Upper lobe of left lung (tissue), 6 donors: ENCODE results near the gene ASZ1. TPM values are rescaled to one million over a fixed set of nuclear protein-coding genes. Genes with fewer than 3 reads are reported as not detected.

Source experiments
- ATAC-seq, 2 donors: fragments of 200-7000 bp; cut with Tn5 transposase; one replicate each; pipeline ENCODE4 v1.9.1; 2022; ENCODE audit warnings: mild to moderate bottlenecking in 2 of 2, moderate library complexity in 2 of 2; ENCODE audit not compliant: low FRiP score in 2 of 2
- DNase-seq, 2 donors: peaks; one replicate each; pipeline ENCODE4 v3.0.0-alpha.2; 2019 to 2020
- H3K27ac ChIP-seq, 4 donors: fragments of 200-600 bp; sonication (generic); one replicate each; pipeline ENCODE4 v1.5.1; 2016 to 2019
- H3K27me3 ChIP-seq, 4 donors: fragments of 200-600 bp; sonication (generic); one replicate each; pipeline ENCODE4 v1.5.1; 2017 to 2019
- H3K36me3 ChIP-seq, 4 donors: fragments of 200-600 bp; sonication (generic); one replicate each; pipeline ENCODE4 v1.5.1; 2016 to 2019
- H3K4me1 ChIP-seq, 4 donors: fragments of 200-600 bp; sonication (generic); one replicate each; pipeline ENCODE4 v1.5.1; 2018 to 2019
- H3K4me3 ChIP-seq, 4 donors: fragments of 200-600 bp; sonication (generic); one replicate each; pipeline ENCODE4 v1.5.1; 2017 to 2019; ENCODE audit warnings: mild to moderate bottlenecking in 2 of 4, moderate library complexity in 1 of 4
- H3K9me3 ChIP-seq, 4 donors: fragments of 200-600 bp; sonication (generic); one replicate each; pipeline ENCODE4 v1.5.1; 2018 to 2019
- EP300 ChIP-seq, 4 donors: sonication (generic); formaldehyde crosslinking; IDR thresholded peaks; one replicate each; pipeline ENCODE4 v1.5.1; 2017; ENCODE audit warnings: antibody characterized with exemption in 4 of 4, control low read depth in 2 of 4
- POLR2A ChIP-seq, 4 donors: fragments of 450-650 bp; IDR thresholded peaks; one replicate each; pipeline ENCODE4 v1.5.1; 2016 to 2017; ENCODE audit warnings: antibody characterized with exemption in 4 of 4, mild to moderate bottlenecking in 2 of 4
- POLR2AphosphoS5 ChIP-seq, 2 donors: sonication (generic); formaldehyde crosslinking; IDR thresholded peaks; one replicate each; pipeline ENCODE4 v1.5.1; 2017; ENCODE audit warnings: antibody characterized with exemption in 2 of 2
- WGBS, 2 donors: methylation state at CpG; one replicate each; pipeline ENCODE4 v1.1.5; 2017 to 2018; 5-methylcytosine and 5-hydroxymethylcytosine counted together
- total RNA-seq, 6 donors: library from RNA; depleted of rRNA in 4 of 6; stranded (reverse); fragments of >200 nt in 4 of 6; gene quantifications; one replicate each; pipeline versions ENCODE4 v1.1.0 to v1.2.1, GENCODE V29; 2016 to 2021
- TF ChIP-seq, protein P1 (sequence below), 6 experiments: fragments of 450-650 bp in 4 of 6; fragments of 200-600 bp in 2 of 6; sonication (generic) in 2 of 6; IDR thresholded peaks; one replicate each; pipeline ENCODE4 v1.5.1; 2016 to 2019; ENCODE audit warnings: antibody characterized with exemption in 6 of 6
- donor health status: DM: no; HTN: no; CAD: no; lungs with moderate emphysema.
- donor health status: DM: no; HTN: yes; CAD: no; lungs with severe emphysema.

Gene ASZ1
- total RNA-seq, 6 donors from 2014 or later: not detected

DNA sequence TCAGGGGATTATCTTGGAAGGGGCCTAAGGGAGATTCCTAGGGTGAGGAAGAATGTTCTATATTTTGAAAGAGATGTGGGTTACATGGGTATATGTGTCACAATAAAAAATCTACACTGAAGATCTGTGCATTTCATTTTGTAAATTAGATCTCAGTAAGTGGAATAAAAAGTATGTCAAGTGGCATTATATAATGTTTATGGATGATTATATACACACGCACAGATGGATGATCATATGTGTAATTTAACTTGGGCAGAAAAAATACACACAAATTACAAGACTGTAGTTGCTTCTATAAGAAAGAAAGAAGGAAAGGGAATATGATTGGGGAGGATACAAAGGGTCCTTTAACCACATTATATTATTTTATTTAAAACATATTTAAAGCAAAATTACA is 18.5 kb downstream of the ASZ1 start:
- H3K27ac ChIP-seq: no peak overlapping the region
- no peak for DNase-seq
- H3K27me3 ChIP-seq: no peaks in the 10 kb centered on the region
- no peaks in the 10 kb centered on the region for H3K9me3 ChIP-seq
- WGBS, 2 donors: 82 to 87% methylated on average over 1 of the region's 1 CpG
- no peak for TF ChIP-seq POLR2AphosphoS5 (IDR thresholded peaks at IDR 0.05)
- TF ChIP-seq EP300 (IDR thresholded peaks at IDR 0.05): no peak
- TF ChIP-seq, protein P1, sequence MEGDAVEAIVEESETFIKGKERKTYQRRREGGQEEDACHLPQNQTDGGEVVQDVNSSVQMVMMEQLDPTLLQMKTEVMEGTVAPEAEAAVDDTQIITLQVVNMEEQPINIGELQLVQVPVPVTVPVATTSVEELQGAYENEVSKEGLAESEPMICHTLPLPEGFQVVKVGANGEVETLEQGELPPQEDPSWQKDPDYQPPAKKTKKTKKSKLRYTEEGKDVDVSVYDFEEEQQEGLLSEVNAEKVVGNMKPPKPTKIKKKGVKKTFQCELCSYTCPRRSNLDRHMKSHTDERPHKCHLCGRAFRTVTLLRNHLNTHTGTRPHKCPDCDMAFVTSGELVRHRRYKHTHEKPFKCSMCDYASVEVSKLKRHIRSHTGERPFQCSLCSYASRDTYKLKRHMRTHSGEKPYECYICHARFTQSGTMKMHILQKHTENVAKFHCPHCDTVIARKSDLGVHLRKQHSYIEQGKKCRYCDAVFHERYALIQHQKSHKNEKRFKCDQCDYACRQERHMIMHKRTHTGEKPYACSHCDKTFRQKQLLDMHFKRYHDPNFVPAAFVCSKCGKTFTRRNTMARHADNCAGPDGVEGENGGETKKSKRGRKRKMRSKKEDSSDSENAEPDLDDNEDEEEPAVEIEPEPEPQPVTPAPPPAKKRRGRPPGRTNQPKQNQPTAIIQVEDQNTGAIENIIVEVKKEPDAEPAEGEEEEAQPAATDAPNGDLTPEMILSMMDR (IDR thresholded peaks at IDR 0.05): no peak
- no peak for TF ChIP-seq POLR2A (IDR thresholded peaks at IDR 0.05)
- H3K4me3 ChIP-seq: no peak overlapping the region
- no peaks in the 10 kb centered on the region for H3K36me3 ChIP-seq
- ATAC-seq: no peak
- no peaks in the 10 kb centered on the region for H3K4me1 ChIP-seq

DNA sequence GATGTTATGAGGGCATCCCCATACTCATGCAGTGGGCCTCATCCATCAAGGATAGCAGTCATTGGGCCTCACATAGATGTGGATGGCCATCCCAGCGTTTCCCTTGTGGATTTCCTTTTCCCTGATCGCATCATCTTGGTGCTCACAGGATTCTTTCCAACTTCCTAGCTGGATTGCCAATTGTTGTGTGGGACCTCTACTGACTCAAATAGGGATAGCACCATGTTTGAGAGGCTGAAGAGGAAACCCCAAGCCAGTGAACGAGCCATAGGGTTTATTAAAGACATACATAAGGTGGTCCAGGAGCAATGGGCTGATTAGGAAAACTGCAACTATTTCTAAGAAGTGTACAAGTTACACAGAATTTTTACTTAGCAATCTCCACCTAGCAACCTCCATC is 21.8 kb downstream of the ASZ1 start:
- no peak for ATAC-seq
- no peak overlapping the region for H3K4me3 ChIP-seq
- no peaks in the 10 kb centered on the region for H3K36me3 ChIP-seq
- no peaks in the 10 kb centered on the region for H3K9me3 ChIP-seq
- no peak for DNase-seq
- no peaks in the 10 kb centered on the region for H3K27me3 ChIP-seq
- no peak overlapping the region for H3K27ac ChIP-seq
- TF ChIP-seq, protein P1 (IDR thresholded peaks at IDR 0.05): no peak
- no peak for TF ChIP-seq EP300 (IDR thresholded peaks at IDR 0.05)
- TF ChIP-seq POLR2A (IDR thresholded peaks at IDR 0.05): no peak
- TF ChIP-seq POLR2AphosphoS5 (IDR thresholded peaks at IDR 0.05): no peak
- 72 to 96% methylated on average over 3 of the region's 3 CpGs for WGBS, 2 donors
- no peaks in the 10 kb centered on the region for H3K4me1 ChIP-seq

DNA sequence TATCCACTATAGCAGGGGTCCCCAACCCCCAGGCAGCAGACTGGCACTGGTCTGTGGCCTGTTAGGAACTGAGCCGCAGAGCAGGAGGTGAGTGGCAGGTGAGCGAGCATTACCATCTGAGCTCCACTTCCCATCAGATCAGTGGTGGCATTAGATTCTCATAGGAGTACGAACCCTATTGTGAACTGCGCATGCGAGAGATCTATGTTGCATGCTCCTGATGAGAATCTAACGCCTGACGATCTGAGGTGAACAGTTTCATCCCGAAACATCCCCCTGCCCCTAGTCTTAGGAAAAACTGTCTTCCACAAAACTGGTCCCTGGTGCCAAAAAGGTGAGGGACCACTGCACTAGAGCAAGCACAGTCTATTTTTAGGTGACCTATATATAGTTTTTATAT is 23.6 kb downstream of the ASZ1 start:
- TF ChIP-seq EP300 (IDR thresholded peaks at IDR 0.05) (no peak), POLR2AphosphoS5 (IDR thresholded peaks at IDR 0.05) (no peak), POLR2A (IDR thresholded peaks at IDR 0.05) (no peak)
- TF ChIP-seq, protein P1 (IDR thresholded peaks at IDR 0.05): no peak
- Histone ChIP-seq H3K4me3 (no peak overlapping the region), H3K27ac (no peak overlapping the region), H3K36me3 (no peaks in the 10 kb centered on the region), H3K27me3 (no peaks in the 10 kb centered on the region), H3K4me1 (no peaks in the 10 kb centered on the region), H3K9me3 (no peaks in the 10 kb centered on the region)
- WGBS, 2 donors: 96 to 97% methylated on average over 8 of the region's 8 CpGs
- DNase-seq (no peak), ATAC-seq (no peak)

DNA sequence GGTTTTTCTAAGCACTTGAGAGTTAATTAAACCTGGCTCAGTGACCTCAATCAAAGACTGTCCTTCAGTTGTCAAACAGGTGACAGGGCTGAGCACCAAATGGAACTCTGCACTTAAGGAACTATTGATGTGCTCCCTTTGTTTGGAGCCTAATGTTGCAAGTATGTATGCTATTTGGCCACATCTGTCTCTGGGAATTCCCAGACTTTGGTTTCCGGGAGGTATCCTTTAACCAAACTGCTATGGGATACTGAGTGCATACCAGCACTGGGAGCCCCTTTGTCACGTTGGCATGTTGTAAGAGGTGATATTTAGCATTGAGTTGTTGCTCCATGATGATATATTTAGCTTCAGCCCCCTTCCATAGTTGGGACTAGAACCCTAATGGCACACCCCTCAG is 25.2 kb downstream of the ASZ1 start:
- Histone ChIP-seq H3K4me3 (no peak overlapping the region), H3K36me3 (no peaks in the 10 kb centered on the region), H3K27ac (no peak overlapping the region), H3K9me3 (no peaks in the 10 kb centered on the region), H3K27me3 (no peaks in the 10 kb centered on the region), H3K4me1 (no peaks in the 10 kb centered on the region)
- DNase-seq (no peak), ATAC-seq (no peak)
- WGBS, 2 donors: 57 to 84% methylated on average over 2 of the region's 2 CpGs
- TF ChIP-seq EP300 (IDR thresholded peaks at IDR 0.05): no peak
- TF ChIP-seq POLR2A (IDR thresholded peaks at IDR 0.05): no peak
- no peak for TF ChIP-seq POLR2AphosphoS5 (IDR thresholded peaks at IDR 0.05)
- TF ChIP-seq, protein P1 (IDR thresholded peaks at IDR 0.05): no peak

DNA sequence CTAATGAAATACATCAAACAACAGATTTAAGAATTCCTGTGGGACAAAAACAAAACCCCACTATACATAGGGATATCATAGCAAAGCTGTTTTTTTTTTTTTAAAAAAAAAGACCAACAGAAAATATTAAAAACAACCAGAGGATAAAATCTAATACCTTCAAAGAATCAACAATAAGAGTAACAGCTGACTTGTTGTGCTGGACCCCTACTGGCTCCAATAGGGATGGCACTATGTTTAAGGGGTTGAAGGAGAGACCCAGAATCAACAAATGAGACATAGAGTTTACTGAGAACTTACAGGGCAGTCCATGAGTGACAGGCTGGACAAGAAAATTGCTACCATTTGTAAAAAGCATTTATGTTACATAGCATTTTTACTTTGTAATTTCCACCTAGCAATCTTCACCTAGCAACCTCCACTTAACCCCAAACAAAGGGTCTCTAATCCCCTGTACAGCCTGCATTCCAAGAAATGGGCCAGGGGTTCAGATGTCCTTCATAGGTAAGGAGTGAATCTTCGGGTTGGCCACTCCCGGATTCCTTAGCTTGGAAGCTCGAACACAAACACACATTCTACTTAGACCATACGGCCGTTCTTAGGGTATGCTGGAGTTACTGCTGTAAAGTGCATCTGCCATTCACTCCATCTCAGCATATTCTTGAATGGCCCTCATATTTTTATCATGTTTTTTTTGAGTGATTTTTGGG is 25.8 kb downstream of the ASZ1 start:
- Histone ChIP-seq H3K9me3 (no peaks in the 10 kb centered on the region), H3K27ac (no peak overlapping the region), H3K4me3 (no peak overlapping the region), H3K27me3 (no peaks in the 10 kb centered on the region), H3K4me1 (no peaks in the 10 kb centered on the region), H3K36me3 (no peaks in the 10 kb centered on the region)
- TF ChIP-seq, protein P1 (IDR thresholded peaks at IDR 0.05): no peak
- TF ChIP-seq EP300 (IDR thresholded peaks at IDR 0.05) (no peak), POLR2AphosphoS5 (IDR thresholded peaks at IDR 0.05) (no peak)
- 87 to 91% methylated on average over 5 of the region's 5 CpGs for WGBS, 2 donors
- ATAC-seq (no peak), DNase-seq (no peak)
